GM12873 (cell line): ENCODE results near the gene GSK3B.

Experiments used
- CTCF ChIP-seq: IDR thresholded peaks from 2 replicates; pipeline ENCODE4 v1.5.1; 2012; ENCODE audit warnings: low read depth, mild to moderate bottlenecking, moderate library complexity, low read length, control low read depth; ENCODE audit not compliant: insufficient read depth; ENCODE audit errors: missing control alignments

Gene GSK3B

GRCh38 chr3:120025520-120025919, 68.7 kb downstream of the GSK3B start:
- TF ChIP-seq CTCF = no peak

GRCh38 chr3:120024103-120024502, 70.1 kb downstream of the GSK3B start:
- TF ChIP-seq CTCF = no peak

GRCh38 chr3:120022729-120023128, 71.5 kb downstream of the GSK3B start:
- TF ChIP-seq CTCF = no peak

- no peak for TF ChIP-seq CTCF
These were observed 72.7 kb downstream of the GSK3B start for GRCh38 chr3:120021523-120021922.

GRCh38 chr3:120018299-120018698, 75.9 kb downstream of the GSK3B start:
- TF ChIP-seq CTCF = no peak

GRCh38 chr3:120017692-120018091, 76.6 kb downstream of the GSK3B start:
- no peak for TF ChIP-seq CTCF

- TF ChIP-seq CTCF = no peak
These were observed 80.8 kb downstream of the GSK3B start for GRCh38 chr3:120013481-120013880.
